Tibial nerve (tissue), 4 donors: Measurements from ENCODE around the gene INPPL1. TPM values are rescaled to one million over a fixed set of nuclear protein-coding genes. Genes with fewer than 3 reads are reported as not detected.

Experiments
- DNase-seq, 2 donors: peaks; one replicate each; pipeline ENCODE4 v3.0.0-alpha.2; 2019; ENCODE audit warnings: low spot score in 2 of 2
- H3K27ac ChIP-seq, 4 donors: fragments of 200-600 bp; sonication (generic) in 3 of 4; one replicate each; pipeline ENCODE4 v1.5.1; 2017 to 2019; ENCODE audit warnings: mild to moderate bottlenecking in 1 of 4
- H3K27me3 ChIP-seq, 2 donors: fragments of 200-600 bp; sonication (generic) in 1 of 2; one replicate each; pipeline versions ENCODE4 v1.5.1 to v1.6.0; 2017 to 2019
- H3K36me3 ChIP-seq, 3 donors: fragments of 200-600 bp; sonication (generic); one replicate each; pipeline ENCODE4 v1.5.1; 2018 to 2019
- H3K4me1 ChIP-seq, 4 donors: fragments of 200-600 bp; sonication (generic) in 3 of 4; one replicate each; pipeline ENCODE4 v1.5.1; 2017 to 2019
- H3K4me3 ChIP-seq, 4 donors: fragments of 200-600 bp; sonication (generic) in 3 of 4; one replicate each; pipeline ENCODE4 v1.5.1; 2017 to 2019; ENCODE audit warnings: mild to moderate bottlenecking in 1 of 4, moderate library complexity in 1 of 4
- H3K9me3 ChIP-seq, 4 donors: fragments of 200-600 bp; sonication (generic) in 3 of 4; one replicate each; pipeline ENCODE4 v1.5.1; 2017 to 2019
- EP300 ChIP-seq, 2 donors: sonication (generic); formaldehyde crosslinking; IDR thresholded peaks; one replicate each; pipeline ENCODE4 v1.6.1; 2017; ENCODE audit warnings: antibody characterized with exemption in 2 of 2, mild to moderate bottlenecking in 1 of 2
- POLR2A ChIP-seq, 2 donors: fragments of 450-650 bp; IDR thresholded peaks; one replicate each; pipeline ENCODE4 v1.6.1; 2017; ENCODE audit warnings: antibody characterized with exemption in 2 of 2, mild to moderate bottlenecking in 2 of 2, moderate library complexity in 2 of 2
- WGBS, 2 donors: methylation state at CpG; one replicate each; pipeline ENCODE4 v1.1.5; 2018; 5-methylcytosine and 5-hydroxymethylcytosine counted together
- total RNA-seq, 4 donors: library from RNA; depleted of rRNA; stranded (reverse); fragments of >200 nt; gene quantifications; one replicate each; pipeline ENCODE4 v1.1.0, GENCODE V29; 2016
- TF ChIP-seq, protein P1 (sequence below), 5 experiments: fragments of 200-600 bp in 3 of 5; fragments of 450-650 bp in 2 of 5; sonication (generic) in 3 of 5; IDR thresholded peaks; one replicate each; pipeline ENCODE4 v1.5.1; 2016 to 2019; ENCODE audit warnings: antibody characterized with exemption in 5 of 5, mild to moderate bottlenecking in 3 of 5, moderate library complexity in 2 of 5

The INPPL1 gene
- total RNA-seq, 4 donors from 2014 or later: 73.6 to 137 (median 94.8) TPM

DNA sequence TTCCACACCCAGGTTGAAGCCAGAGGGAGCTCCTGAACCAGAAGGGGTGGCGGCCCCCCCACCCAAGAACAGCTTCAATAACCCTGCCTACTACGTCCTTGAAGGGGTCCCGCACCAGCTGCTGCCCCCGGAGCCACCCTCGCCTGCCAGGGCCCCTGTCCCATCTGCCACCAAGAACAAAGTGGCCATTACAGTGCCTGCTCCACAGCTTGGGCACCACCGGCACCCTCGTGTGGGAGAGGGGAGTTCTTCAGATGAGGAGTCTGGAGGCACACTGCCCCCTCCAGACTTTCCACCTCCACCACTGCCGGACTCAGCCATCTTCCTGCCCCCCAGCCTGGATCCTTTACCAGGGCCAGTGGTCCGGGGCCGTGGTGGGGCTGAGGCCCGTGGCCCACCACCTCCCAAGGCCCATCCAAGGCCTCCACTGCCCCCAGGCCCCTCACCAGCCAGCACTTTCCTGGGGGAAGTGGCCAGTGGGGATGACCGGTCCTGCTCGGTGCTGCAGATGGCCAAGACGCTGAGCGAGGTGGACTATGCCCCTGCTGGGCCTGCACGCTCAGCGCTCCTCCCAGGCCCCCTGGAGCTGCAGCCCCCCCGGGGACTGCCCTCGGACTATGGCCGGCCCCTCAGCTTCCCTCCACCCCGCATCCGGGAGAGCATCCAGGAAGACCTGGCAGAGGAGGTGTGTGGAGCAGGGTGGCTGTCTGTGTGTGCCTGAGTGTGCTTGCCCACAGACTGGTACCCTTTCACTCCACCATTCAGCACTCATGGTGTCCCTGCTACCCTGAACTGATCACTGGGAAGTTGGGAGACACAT, 12.8 kb downstream of the INPPL1 start:
- H3K27ac ChIP-seq: no peak overlapping the region
- peaks cover 0 to 23% of the 10 kb centered on the region in 2 donors for H3K27me3 ChIP-seq
- H3K4me3 ChIP-seq: no peak overlapping the region
- no peak for DNase-seq
- H3K36me3 ChIP-seq: peaks cover 0 to 58% (median 22%) of the 10 kb centered on the region in 3 donors
- WGBS, 2 donors: 70 to 79% methylated on average over 8 to 18 of the region's 22 CpGs
- H3K4me1 ChIP-seq: peaks cover 0 to 57% (median 23%) of the 10 kb centered on the region in 4 donors
- no peaks in the 10 kb centered on the region for H3K9me3 ChIP-seq
- TF ChIP-seq POLR2A (IDR thresholded peaks at IDR 0.05): no peak
- TF ChIP-seq, protein P1, sequence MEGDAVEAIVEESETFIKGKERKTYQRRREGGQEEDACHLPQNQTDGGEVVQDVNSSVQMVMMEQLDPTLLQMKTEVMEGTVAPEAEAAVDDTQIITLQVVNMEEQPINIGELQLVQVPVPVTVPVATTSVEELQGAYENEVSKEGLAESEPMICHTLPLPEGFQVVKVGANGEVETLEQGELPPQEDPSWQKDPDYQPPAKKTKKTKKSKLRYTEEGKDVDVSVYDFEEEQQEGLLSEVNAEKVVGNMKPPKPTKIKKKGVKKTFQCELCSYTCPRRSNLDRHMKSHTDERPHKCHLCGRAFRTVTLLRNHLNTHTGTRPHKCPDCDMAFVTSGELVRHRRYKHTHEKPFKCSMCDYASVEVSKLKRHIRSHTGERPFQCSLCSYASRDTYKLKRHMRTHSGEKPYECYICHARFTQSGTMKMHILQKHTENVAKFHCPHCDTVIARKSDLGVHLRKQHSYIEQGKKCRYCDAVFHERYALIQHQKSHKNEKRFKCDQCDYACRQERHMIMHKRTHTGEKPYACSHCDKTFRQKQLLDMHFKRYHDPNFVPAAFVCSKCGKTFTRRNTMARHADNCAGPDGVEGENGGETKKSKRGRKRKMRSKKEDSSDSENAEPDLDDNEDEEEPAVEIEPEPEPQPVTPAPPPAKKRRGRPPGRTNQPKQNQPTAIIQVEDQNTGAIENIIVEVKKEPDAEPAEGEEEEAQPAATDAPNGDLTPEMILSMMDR (IDR thresholded peaks at IDR 0.05): no peak
- TF ChIP-seq EP300 (IDR thresholded peaks at IDR 0.05): no peak

DNA sequence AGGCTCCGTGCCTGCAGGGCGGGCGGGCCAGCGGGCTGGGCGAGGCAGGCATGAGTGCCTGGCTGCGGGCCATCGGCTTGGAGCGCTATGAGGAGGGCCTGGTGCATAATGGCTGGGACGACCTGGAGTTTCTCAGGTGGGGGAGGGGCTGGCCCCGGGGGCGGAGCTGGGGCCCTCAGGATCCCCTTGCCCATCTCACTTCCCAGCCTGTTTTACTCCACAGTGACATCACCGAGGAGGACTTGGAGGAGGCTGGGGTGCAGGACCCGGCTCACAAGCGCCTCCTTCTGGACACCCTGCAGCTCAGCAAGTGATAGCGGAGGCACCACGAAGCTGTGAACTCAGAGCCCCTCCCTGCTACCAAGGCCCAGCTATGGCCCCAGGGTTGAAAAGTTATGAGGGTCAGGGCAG, 13.5 kb downstream of the INPPL1 start:
- WGBS, 2 donors: 44 to 54% methylated on average over 12 of the region's 16 CpGs
- Histone ChIP-seq H3K4me1 (peaks cover 0 to 57% (median 23%) of the 10 kb centered on the region in 4 donors), H3K4me3 (no peak overlapping the region), H3K36me3 (peaks cover 0 to 50% (median 22%) of the 10 kb centered on the region in 3 donors), H3K27ac (no peak overlapping the region), H3K27me3 (peaks cover 0 to 31% of the 10 kb centered on the region in 2 donors), H3K9me3 (no peaks in the 10 kb centered on the region)
- no peak for TF ChIP-seq EP300 (IDR thresholded peaks at IDR 0.05)
- TF ChIP-seq, protein P1 (IDR thresholded peaks at IDR 0.05): peak; percentile 51 to 68 (median 59)
- DNase-seq: no peak

DNA sequence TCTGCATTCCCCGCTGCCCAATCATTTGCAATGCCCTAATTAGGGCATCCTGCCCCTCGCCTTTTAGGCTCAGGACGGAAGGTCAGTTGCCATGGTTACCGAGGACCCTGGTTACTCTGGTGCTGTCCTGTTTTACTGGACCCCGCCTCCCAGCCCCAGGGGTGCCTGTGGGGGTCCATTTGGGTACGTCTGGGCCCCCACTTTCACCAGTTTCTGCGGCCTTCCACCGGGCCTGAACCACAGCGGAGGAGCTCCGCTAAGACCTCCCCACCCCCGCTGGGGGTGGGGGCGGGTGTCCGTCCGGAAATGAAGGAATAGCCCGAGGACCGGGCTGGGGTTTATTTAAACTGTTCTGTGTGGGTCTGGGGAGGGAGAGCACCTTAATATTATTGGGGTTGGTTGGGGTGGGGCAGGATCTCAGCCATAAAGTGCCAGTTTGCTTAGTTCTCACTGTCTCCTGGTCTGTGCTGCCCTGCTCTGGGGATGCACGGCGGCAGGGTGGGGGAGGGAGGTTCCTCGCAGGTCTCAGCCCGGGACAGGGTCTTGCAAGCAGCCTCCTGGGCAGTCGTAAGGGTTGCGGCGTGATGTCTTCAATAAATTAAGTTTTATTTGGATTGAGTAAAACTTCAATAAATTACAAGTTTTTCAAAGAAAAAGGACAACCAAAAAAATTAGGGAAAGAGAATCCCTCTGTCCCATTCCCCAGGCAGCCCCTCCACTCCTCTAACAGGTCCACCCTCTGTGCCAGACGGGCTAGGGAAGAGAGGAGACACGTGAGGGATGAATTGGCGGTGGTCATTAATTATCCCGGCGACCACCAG, 14.1 kb downstream of the INPPL1 start:
- Histone ChIP-seq H3K27me3 (peaks cover 0 to 37% of the 10 kb centered on the region in 2 donors), H3K27ac (peak overlapping the region in 1 of 4 donors; percentile 76), H3K4me3 (no peak overlapping the region), H3K4me1 (peaks cover 0 to 61% (median 24%) of the 10 kb centered on the region in 4 donors), H3K9me3 (no peaks in the 10 kb centered on the region), H3K36me3 (peaks cover 0 to 44% (median 22%) of the 10 kb centered on the region in 3 donors)
- TF ChIP-seq, protein P1 (IDR thresholded peaks at IDR 0.05): no peak
- TF ChIP-seq POLR2A (IDR thresholded peaks at IDR 0.05) (no peak), EP300 (IDR thresholded peaks at IDR 0.05) (no peak)
- WGBS, 2 donors: 55 to 61% methylated on average over 28 of the region's 28 CpGs
- DNase-seq: no peak

DNA sequence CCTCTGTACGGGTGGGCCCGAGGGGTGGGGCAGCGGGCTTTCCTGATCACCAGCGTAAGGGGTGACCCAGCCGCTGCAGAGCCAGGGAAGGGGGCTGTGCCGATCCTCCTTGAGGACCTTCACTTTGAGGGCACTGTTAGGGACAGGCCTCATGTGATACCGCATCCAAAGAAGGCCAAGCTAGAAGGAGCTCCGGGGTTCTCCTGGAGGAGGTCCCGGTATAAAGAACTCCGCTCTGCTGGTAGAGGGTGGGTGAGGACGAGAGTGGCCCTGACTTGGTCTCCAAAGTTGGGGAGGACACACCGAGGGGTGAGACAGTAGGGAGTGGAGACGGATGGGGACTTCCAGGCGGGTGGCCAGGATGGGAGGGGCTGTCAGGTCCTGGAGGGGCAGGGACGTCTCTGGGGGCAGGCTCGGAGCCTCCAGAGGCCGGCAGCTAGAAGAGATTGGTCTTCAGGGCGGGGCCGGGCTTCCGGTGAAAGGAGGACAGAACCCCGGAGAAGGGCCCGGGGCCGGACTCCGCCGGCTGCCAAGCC, 14.8 kb downstream of the INPPL1 start:
- WGBS, 2 donors: 3 to 9% methylated on average over 14 to 25 of the region's 25 CpGs
- H3K27ac ChIP-seq: peak overlapping the region in 2 of 4 donors; percentile 28 to 76
- TF ChIP-seq EP300 (IDR thresholded peaks at IDR 0.05) (no peak), POLR2A (IDR thresholded peaks at IDR 0.05) (no peak)
- TF ChIP-seq, protein P1 (IDR thresholded peaks at IDR 0.05): no peak
- DNase-seq: no peak
- H3K27me3 ChIP-seq: peaks cover 0 to 44% of the 10 kb centered on the region in 2 donors
- no peaks in the 10 kb centered on the region for H3K9me3 ChIP-seq
- peaks cover 0 to 68% (median 27%) of the 10 kb centered on the region in 4 donors for H3K4me1 ChIP-seq
- peak overlapping the region; percentile 22 to 52 (median 28) for H3K4me3 ChIP-seq
- H3K36me3 ChIP-seq: peaks cover 0 to 37% (median 17%) of the 10 kb centered on the region in 3 donors
